HG03103 (cell line): ENCODE data around the gene PRKCI.
"Not testable (repeated sequence)": the region's sequence is repeated elsewhere in the genome, so short reads cannot be mapped to it uniquely, and the experiment has no call there.

Experiments
- ATAC-seq: cut with Tn5 transposase; IDR thresholded peaks from one replicate; pipeline ENCODE4 v1.9.1; 2021; ENCODE audit warnings: low read depth; ENCODE audit not compliant: unreplicated experiment

Gene PRKCI

GRCh38 chr3:170277833-170278580, 55.8 kb downstream of the PRKCI start:
- no peak for ATAC-seq

- ATAC-seq = no peak
These were observed 56.4 kb downstream of the PRKCI start for GRCh38 chr3:170278627-170279026.

GRCh38 chr3:170290194-170290593, 68.0 kb downstream of the PRKCI start:
- no peak for ATAC-seq

DNA sequence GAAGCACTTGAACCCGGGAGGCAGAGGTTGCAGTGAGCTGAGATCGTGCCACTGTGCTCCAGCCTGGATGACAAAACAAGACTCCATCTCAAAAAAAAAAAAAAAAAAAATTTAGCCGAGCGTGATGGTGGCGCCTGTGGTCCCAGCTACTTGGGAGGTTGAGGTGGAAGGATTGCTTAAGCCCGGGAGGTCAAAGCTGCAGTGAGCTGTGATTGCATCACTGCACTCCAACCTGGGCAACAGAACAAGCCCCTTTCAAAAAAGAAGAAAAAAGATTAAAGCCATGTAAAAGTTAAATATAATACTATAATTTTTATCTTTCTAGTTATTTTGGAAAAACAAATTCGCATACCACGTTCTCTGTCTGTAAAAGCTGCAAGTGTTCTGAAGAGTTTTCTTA, 73.4 kb downstream of the PRKCI start:
- ATAC-seq = no peak

GRCh38 chr3:170296703-170297102, 74.5 kb downstream of the PRKCI start:
- ATAC-seq = no peak

DNA sequence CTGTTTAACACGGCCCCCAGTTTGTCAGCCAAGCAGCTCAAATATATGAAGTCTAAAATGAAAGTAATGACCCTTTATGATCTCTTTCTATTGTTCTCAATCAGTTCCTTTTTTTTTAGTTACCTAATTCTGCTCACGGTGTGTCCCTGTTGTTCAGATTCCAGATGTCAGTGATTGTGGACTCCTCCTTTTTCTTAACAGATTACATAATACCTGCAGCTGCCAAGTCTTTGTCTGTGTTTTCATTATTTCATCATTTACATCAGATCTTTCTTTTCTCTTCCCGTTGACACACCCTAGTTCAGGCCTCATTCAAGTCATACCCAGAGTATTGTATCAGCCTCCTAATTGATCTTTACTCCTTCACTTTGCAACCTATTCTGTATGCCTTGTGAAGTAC, 79.2 kb downstream of the PRKCI start:
- no peak for ATAC-seq

GRCh38 chr3:170302008-170302407, 79.8 kb downstream of the PRKCI start:
- no peak for ATAC-seq

DNA sequence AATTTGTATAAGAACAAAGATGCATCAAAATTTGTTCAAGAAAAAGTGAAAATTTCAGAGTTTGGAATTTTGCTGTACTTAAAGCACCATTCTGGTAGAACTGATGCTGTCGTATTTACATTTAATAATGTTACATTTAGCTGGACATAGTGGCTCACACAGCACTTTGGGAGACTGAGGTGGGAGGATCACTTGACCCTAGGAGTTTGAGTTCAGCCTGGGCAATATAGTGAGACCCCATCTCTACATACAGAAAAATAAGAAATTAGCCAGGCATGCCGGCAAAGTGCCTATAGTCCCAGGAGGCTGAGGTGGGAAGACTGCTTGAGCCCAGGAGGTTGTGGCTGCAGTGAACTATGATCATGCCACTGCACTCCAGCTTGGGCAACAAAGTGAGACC, 83.8 kb downstream of the PRKCI start:
- ATAC-seq = no peak

GRCh38 chr3:170307671-170308405, 85.6 kb downstream of the PRKCI start:
- no peak for ATAC-seq

DNA sequence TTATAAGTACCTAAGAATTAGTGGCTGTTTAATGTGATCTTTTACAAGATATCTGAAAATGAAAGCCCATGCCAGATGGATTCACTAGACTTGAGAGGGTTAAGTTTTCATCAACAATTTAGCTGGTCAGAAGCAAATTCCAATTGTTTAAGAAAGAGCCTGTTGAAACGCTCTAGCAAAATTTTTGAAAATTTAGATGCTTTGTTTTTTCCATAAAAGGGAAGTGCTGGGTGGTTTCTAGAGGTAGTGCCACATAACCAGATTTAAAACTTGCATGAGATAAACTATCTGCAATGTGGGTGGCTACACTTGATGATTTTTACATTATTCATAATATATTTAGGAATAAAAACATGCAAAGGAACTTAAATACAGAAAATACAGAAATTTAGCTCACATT, 86.8 kb downstream of the PRKCI start:
- ATAC-seq = no peak

DNA sequence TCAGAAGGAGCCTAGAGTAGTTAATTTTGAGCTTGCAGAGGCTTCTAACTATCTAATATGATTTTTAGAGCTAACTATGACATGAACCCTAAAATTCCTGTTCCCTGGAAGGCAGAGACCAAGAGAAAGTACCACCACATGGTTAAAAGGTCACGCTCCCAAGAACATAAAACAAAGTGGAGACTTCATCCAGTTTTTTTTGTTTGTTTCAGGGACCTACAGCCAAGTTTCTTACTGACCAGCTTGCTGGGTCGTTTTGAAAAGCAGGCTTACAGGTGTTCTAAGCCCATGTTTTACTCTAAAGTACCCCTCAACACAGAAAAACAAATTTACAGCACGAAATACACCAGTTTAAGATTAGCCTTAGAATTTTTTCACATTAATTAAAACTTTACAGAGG, 95.7 kb downstream of the PRKCI start:
- ATAC-seq = no peak

DNA sequence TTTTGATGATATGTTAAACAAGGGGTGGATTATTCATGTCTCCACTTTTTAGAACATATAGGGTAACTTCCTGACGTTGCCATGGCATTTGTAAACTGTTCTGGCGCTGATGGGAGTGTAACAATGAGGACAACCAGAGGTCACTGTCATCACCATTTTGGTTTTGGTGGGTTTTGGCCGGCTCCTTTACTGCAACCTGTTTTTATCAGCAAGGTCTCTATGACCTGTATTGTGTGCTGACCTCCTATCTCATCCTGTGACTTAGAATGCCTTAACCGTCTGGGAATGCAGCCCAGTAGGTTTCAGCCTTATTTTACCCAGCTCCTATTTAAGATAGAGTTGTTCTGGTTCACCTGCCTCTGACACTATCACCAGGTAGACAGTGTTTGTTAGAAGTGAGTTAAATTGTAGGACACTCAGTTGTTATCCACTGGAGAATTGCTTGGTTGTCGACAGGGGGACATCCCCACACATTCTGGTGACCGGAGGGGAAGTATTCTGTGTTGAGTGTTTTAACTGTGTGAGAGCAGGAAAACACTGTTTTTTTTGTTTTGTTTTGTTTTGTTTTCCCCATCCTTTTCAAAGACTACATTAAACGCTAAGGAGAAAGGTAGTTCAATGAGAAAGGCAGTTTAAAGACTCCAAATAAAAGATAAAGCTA, 98.4 kb downstream of the PRKCI start:
- no peak for ATAC-seq

- ATAC-seq = no peak
These were observed 99.3 kb downstream of the PRKCI start for GRCh38 chr3:170321321-170322034.

GRCh38 chr3:170322566-170323269, 100.5 kb downstream of the PRKCI start:
- ATAC-seq = no peak

- no peak for ATAC-seq
These were observed 101.1 kb downstream of the PRKCI start for GRCh38 chr3:170323331-170323730.

DNA sequence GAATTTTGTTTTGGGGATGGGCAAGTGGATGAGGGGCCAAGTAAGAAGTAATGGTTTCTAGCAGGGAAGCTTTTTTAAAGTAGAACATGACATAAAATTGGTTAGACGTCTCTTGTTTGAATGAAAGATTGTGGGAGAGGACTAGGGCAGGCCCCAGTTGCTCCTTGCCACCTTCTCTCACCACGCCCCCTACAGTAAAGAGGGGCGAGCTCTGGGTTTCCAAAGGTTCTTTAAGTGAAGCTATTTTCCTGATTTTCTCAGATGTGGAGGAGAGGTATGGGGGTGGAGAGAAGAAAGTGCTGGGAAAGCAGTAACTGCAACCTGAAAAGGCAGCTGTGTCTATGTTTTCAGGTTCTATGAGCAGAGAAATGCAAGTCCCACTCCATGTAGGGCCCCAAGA, 102.7 kb downstream of the PRKCI start:
- ATAC-seq = no peak

DNA sequence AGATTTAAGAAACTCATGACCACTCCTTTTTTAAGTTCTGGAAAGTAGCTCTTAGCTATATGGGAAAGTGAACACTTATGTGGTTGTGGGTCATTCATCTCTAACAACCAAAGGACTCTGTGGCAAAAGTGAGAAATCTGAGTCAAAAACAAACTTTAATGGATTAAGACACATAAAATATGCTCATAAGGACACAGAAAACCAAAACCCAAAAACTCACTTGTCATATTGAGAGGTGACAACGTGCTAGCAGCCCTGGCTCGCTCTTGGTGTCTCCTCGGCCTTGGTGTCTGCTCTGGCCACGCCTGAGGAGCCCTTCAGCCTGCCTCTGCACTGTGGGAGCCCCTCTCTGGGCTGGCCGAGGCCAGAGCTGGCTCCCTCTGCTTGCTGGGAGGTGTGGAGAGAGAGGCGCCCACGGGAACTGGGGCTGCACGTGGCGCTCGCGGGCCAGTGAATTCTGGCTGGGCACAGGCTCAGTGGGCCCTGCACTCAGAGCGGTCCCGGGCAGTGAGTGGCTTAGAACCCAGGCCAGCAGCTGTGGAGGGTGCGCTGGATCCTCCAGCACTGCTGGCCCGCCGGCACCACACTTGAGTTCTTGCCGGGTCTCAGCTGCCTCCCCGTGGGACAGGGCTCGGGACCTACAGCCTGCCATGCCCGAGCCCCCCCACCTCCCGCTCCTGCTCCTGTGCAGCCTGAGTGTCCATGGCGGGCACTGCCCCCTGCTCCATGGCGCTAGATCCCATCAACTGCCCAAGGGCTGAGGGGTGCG, 105.0 kb downstream of the PRKCI start:
- no peak for ATAC-seq

- not testable (repeated sequence) for ATAC-seq
These were observed 105.8 kb downstream of the PRKCI start for GRCh38 chr3:170327868-170328548.

GRCh38 chr3:170330366-170330765, 108.1 kb downstream of the PRKCI start:
- ATAC-seq = no peak
